CD4-positive, alpha-beta T cell treated with Interleukin-1 beta for 1 hour (primary cell): ENCODE results near the gene IQCM.

ENCODE experiments used
- DNase-seq, 2 donors: peaks; one replicate each; pipeline ENCODE4 v3.0.0-alpha.2; 2020 to 2022

The IQCM gene

GRCh38 chr4:149707862-149708261 is 107.8 kb downstream of the IQCM start:
- DNase-seq = no peak

- DNase-seq = no peak
Measured at GRCh38 chr4:149706942-149707341, 108.7 kb downstream of the IQCM start.

GRCh38 chr4:149702414-149703293 is 113.0 kb downstream of the IQCM start:
- DNase-seq = no peak

- no peak for DNase-seq
Measured at GRCh38 chr4:149701435-149702156, 114.0 kb downstream of the IQCM start.

- no peak for DNase-seq
Measured at GRCh38 chr4:149700272-149700671, 115.4 kb downstream of the IQCM start.

GRCh38 chr4:149699642-149700041 is 116.0 kb downstream of the IQCM start:
- DNase-seq = no peak

GRCh38 chr4:149690726-149691125 is 124.9 kb downstream of the IQCM start:
- no peak for DNase-seq

- no peak for DNase-seq
Measured at GRCh38 chr4:149684516-149684915, 131.1 kb downstream of the IQCM start.

- no peak for DNase-seq
Measured at GRCh38 chr4:149676076-149676475, 139.6 kb downstream of the IQCM start.

- DNase-seq = no peak
Measured at GRCh38 chr4:149645790-149646189, 169.9 kb downstream of the IQCM start.

GRCh38 chr4:149638073-149638472 is 177.6 kb downstream of the IQCM start:
- DNase-seq = no peak

- no peak for DNase-seq
Measured at GRCh38 chr4:149634368-149634767, 181.3 kb downstream of the IQCM start.

- no peak for DNase-seq
Measured at GRCh38 chr4:149631629-149632028, 184.0 kb downstream of the IQCM start.

GRCh38 chr4:149630064-149630463 is 185.6 kb downstream of the IQCM start:
- DNase-seq = no peak

GRCh38 chr4:149605601-149606378 is 209.9 kb downstream of the IQCM start:
- DNase-seq = no peak

GRCh38 chr4:149604827-149605226 is 210.8 kb downstream of the IQCM start:
- no peak for DNase-seq

- DNase-seq = no peak
Measured at GRCh38 chr4:149595500-149595899, 220.1 kb downstream of the IQCM start.

GRCh38 chr4:149589826-149590225 is 225.8 kb downstream of the IQCM start:
- DNase-seq = no peak

- DNase-seq = no peak
Measured at GRCh38 chr4:149584722-149585121, 230.9 kb downstream of the IQCM start.

GRCh38 chr4:149574971-149575370 is 240.7 kb downstream of the IQCM start:
- DNase-seq = no peak

GRCh38 chr4:149572716-149573115 is 242.9 kb downstream of the IQCM start:
- DNase-seq = no peak

GRCh38 chr4:149555799-149556198 is 259.8 kb downstream of the IQCM start:
- DNase-seq = no peak

GRCh38 chr4:149555146-149555545 is 260.5 kb downstream of the IQCM start:
- DNase-seq = no peak
